HepG2 (cell line): ENCODE data around the gene TSLP. TPM values are rescaled to one million over a fixed set of nuclear protein-coding genes. Genes with fewer than 3 reads are reported as not detected.

Experiments
- ATAC-seq: fragments of 200-7000 bp; cut with Tn5 transposase; 3 replicates; pipeline ENCODE4 v1.9.1; 2020; ENCODE audit warnings: mild to moderate bottlenecking, moderate library complexity
- BruUV-seq: library from RNA; stranded (reverse); fragments of 400-500 nt; replicated peaks from 2 replicates; lab custom pipeline; 2021; lab: Mats Ljungman, UMichigan
- CTCF ChIA-PET: fragments of 300-600 bp; formaldehyde crosslinking; extraction: SDS; loops from one replicate; lab custom pipeline; 2021; ENCODE audit warnings: low total read pairs, inconsistent platforms, low intra/inter-chr PET ratio; lab: Yijun Ruan, JAX
- POLR2A ChIA-PET: fragments of 350-600 bp; sonication (Branson Sonifier 250); formaldehyde crosslinking; loops from one replicate; lab custom pipeline; 2020; ENCODE audit warnings: antibody characterized with exemption, inconsistent platforms; lab: Yijun Ruan, JAX
- DNase-seq: peaks from one replicate; pipeline ENCODE4 v3.0.0-alpha.2; 2015; ENCODE audit warnings: low spot score
- FAIRE-seq: peaks from 3 replicates; lab custom pipeline; 2011; peaks lifted over from hg19 to GRCh38; lab: Jason Lieb, UNC
- H2AFZ ChIP-seq: one replicate; pipeline ENCODE4 v1.6.1; 2011; ENCODE audit warnings: low read length, inconsistent platforms
- H3K27ac ChIP-seq: fragments of 300-600 bp; 3 replicates; pipeline ENCODE4 v1.8.0; 2011; ENCODE audit warnings: mixed run types, mild to moderate bottlenecking, mixed read lengths, low read length, inconsistent platforms; ENCODE audit not compliant: insufficient read depth; ENCODE audit errors: extremely low read length
- H3K27me3 ChIP-seq, 2 experiments: fragments of 200-600 bp in 1 of 2; 2 replicates in 1 of 2; 3 replicates in 1 of 2; pipeline versions ENCODE4 v1.6.0 to v1.8.0; 2011; ENCODE audit warnings: low read length in 2 of 2, mild to moderate bottlenecking in 2 of 2, moderate library complexity in 2 of 2, inconsistent platforms in 1 of 2; ENCODE audit not compliant: insufficient read depth in 2 of 2, control insufficient read depth in 1 of 2
- H3K36me3 ChIP-seq, 2 experiments: fragments of 200-600 bp in 1 of 2; replicated peaks in 1 of 2; 2 replicates in 1 of 2; 3 replicates in 1 of 2; pipeline versions ENCODE4 v1.5.1 to v1.8.0; 2011; ENCODE audit warnings: low read length in 2 of 2, inconsistent platforms in 1 of 2; ENCODE audit not compliant: insufficient read depth in 2 of 2, control insufficient read depth in 1 of 2
- H3K4me1 ChIP-seq: 2 replicates; pipeline ENCODE4 v1.5.1; 2012; ENCODE audit warnings: low read length, inconsistent platforms; ENCODE audit not compliant: insufficient read depth
- H3K4me2 ChIP-seq: 2 replicates; pipeline ENCODE4 v1.6.0; 2011; ENCODE audit warnings: low read depth, low read length, inconsistent platforms
- H3K4me3 ChIP-seq, 3 experiments: fragments of 200-600 bp in 1 of 3; sonication (generic), shearing (Covaris generic) in 1 of 3; replicated peaks in 1 of 3; 2 replicates each; pipeline ENCODE4 v1.5.1; 2011 to 2016; ENCODE audit warnings: low read length in 3 of 3, inconsistent platforms in 2 of 3, low read depth in 2 of 3, mild to moderate bottlenecking in 2 of 3, control low read depth in 1 of 3, mixed read lengths in 1 of 3; ENCODE audit not compliant: insufficient read depth in 1 of 3
- H3K79me2 ChIP-seq: one replicate; pipeline ENCODE4 v1.6.1; 2011; ENCODE audit warnings: low read length, inconsistent platforms; ENCODE audit not compliant: insufficient read depth
- H3K9ac ChIP-seq: 2 replicates; pipeline ENCODE4 v1.6.0; 2011; ENCODE audit warnings: mild to moderate bottlenecking, low read depth, low read length, inconsistent platforms; ENCODE audit not compliant: insufficient read depth
- H3K9me3 ChIP-seq: 2 replicates; pipeline ENCODE4 v1.5.1; 2012; ENCODE audit warnings: mild to moderate bottlenecking, low read length
- H4K20me1 ChIP-seq: 2 replicates; pipeline ENCODE4 v1.6.0; 2011; ENCODE audit warnings: inconsistent platforms, mild to moderate bottlenecking, low read length, moderate library complexity; ENCODE audit not compliant: insufficient read depth
- NR1H2 ChIP-seq: sonication (generic); formaldehyde crosslinking; IDR thresholded peaks from 2 replicates; pipeline ENCODE4 v1.8.1; 2022; ENCODE audit warnings: low read depth, missing genetic modification reagents, borderline replicate concordance
- ZNF101 ChIP-seq: sonication (generic); formaldehyde crosslinking; IDR thresholded peaks from 2 replicates; pipeline ENCODE4 v1.4.0; 2020; ENCODE audit warnings: mild to moderate bottlenecking, low read depth, missing genetic modification reagents, borderline replicate concordance
- ZNF142 ChIP-seq: sonication (generic); formaldehyde crosslinking; IDR thresholded peaks from 2 replicates; pipeline ENCODE4 v1.4.0; 2020; ENCODE audit warnings: missing genetic modification reagents
- ZNF556 ChIP-seq: sonication (generic); formaldehyde crosslinking; IDR thresholded peaks from 2 replicates; pipeline ENCODE4 v1.4.0; 2020; ENCODE audit warnings: mild to moderate bottlenecking, missing genetic modification reagents, borderline replicate concordance
- ZNF614 ChIP-seq: IDR thresholded peaks from 2 replicates; pipeline ENCODE4 v1.6.1; 2018; ENCODE audit warnings: missing biosample characterization, missing genetic modification reagents, inconsistent platforms, borderline replicate concordance
- WGBS: methylation state at CpG from one replicate; pipeline ENCODE4 v1.1.6; 2017; ENCODE audit warnings: low lambda C conversion rate; 5-methylcytosine and 5-hydroxymethylcytosine counted together
- in situ Hi-C: cut with HindIII; loops from 2 replicates; pipeline ENCODE4 v1.10.0; 2017; ENCODE audit warnings: low pct_unique_long_range_greater_than_20kb; ENCODE audit not compliant: extremely low pct_ligation_motif_present
- intact Hi-C: fragments of 100-400 bp; cut with micrococcal nuclease; formaldehyde crosslinking; loops from one replicate; pipeline ENCODE4 v1.10.0; 2022; ENCODE audit not compliant: unreplicated experiment
- polyA plus RNA-seq, 8 experiments: library from polyadenylated mRNA; depleted of rRNA in 3 of 8; stranded (reverse) in 7 of 8; unstranded in 1 of 8; fragments of >200 nt; fragmentation: Illumina TruSeq in 4 of 8; extraction: Trizol in 4 of 8; gene quantifications; 2 replicates each; pipeline versions ENCODE4 v1.2.1 to v1.2.3, GENCODE V29; 2011 to 2016; ENCODE audit warnings: low read depth in 4 of 8, missing spikeins in 1 of 8, mixed read lengths in 1 of 8; ENCODE audit not compliant: insufficient read depth in 1 of 8
- total RNA-seq, 5 experiments: library from RNA; depleted of rRNA; stranded (reverse); fragments of >200 nt; fragmentation: Illumina TruSeq; extraction: Trizol; gene quantifications; 2 replicates each; pipeline ENCODE4 v1.2.3, GENCODE V29; 2016; ENCODE audit warnings: low read depth in 1 of 5

TSLP gene
- total and polyA plus RNA-seq, 2 of the 13 experiments (the other 11 are each of a cell fraction or from before 2014, with no cell fraction given): not detected

GRCh38 chr5:111122398-111122797, 50.9 kb downstream of the TSLP start:
- 45% methylated on average over 2 of the region's 2 CpGs for WGBS
- no TSS peak for BruUV-seq
- CTCF ChIA-PET: no interaction called here

More at GRCh38 chr5:111122398-111122797, 50.9 kb downstream of the TSLP start:
- Histone ChIP-seq H3K4me3 (no peak overlapping the region), H3K36me3 (peaks cover 7 to 57% of the 10 kb centered on the region in 2 experiments), H4K20me1 (no peaks in the 10 kb centered on the region), H3K79me2 (no peaks in the 10 kb centered on the region), H3K4me2 (no peak overlapping the region), H3K9ac (no peak overlapping the region), H3K27ac (no peak overlapping the region), H3K9me3 (no peaks in the 10 kb centered on the region), H2AFZ (no peak overlapping the region), H3K27me3 (no peaks in the 10 kb centered on the region), H3K4me1 (no peaks in the 10 kb centered on the region)
- in situ Hi-C loops: no loop called here
- POLR2A ChIA-PET: no interaction called here
- no peak for FAIRE-seq
- no peak for ATAC-seq
- TF ChIP-seq ZNF614 (no peak), ZNF556 (no peak), ZNF101 (CRISPR knock-in tag) (no peak), NR1H2 (no peak), ZNF142 (CRISPR knock-in tag) (no peak)
- intact Hi-C loops: no loop called here
- no peak for DNase-seq
